IMR-90 (cell line): ENCODE results near the gene SLC6A7. TPM values are rescaled to one million over a fixed set of nuclear protein-coding genes. Genes with fewer than 3 reads are reported as not detected.

Source experiments
- ATAC-seq: fragments of 200-7000 bp; cut with Tn5 transposase; 2 replicates; pipeline ENCODE4 v1.9.1; 2020; ENCODE audit warnings: low read depth, mild to moderate bottlenecking, moderate library complexity
- BruUV-seq: library from RNA; stranded (reverse); fragments of 400-500 nt; replicated peaks from 2 replicates; lab custom pipeline; 2021; lab: Mats Ljungman, UMichigan
- CTCF ChIA-PET: fragments of 300-600 bp; formaldehyde crosslinking; extraction: SDS; loops from one replicate; lab custom pipeline; 2021; ENCODE audit warnings: antibody characterized with exemption; lab: Yijun Ruan, JAX
- POLR2A ChIA-PET: fragments of 300-600 bp; sonication (Branson Sonifier 250); formaldehyde crosslinking; loops from one replicate; lab custom pipeline; 2022; ENCODE audit warnings: antibody characterized with exemption; ENCODE audit not compliant: unreplicated experiment; lab: Charles Lee
- DNase-seq: peaks from one replicate; pipeline ENCODE4 v3.0.0; 2013
- H2AFZ ChIP-seq: replicated peaks from 2 replicates; pipeline ENCODE3; 2013; ENCODE audit warnings: low read length, mild to moderate bottlenecking; ENCODE audit not compliant: poor library complexity
- H2AK5ac ChIP-seq: 2 replicates; pipeline ENCODE4 v1.6.1; 2013; ENCODE audit warnings: low read depth, low read length, inconsistent platforms
- H2AK9ac ChIP-seq: replicated peaks from 2 replicates; pipeline ENCODE3; 2013; ENCODE audit warnings: mild to moderate bottlenecking, low read depth, low read length, moderate library complexity; ENCODE audit not compliant: poor library complexity
- H2BK120ac ChIP-seq: 2 replicates; pipeline ENCODE4 v1.6.1; 2013; ENCODE audit warnings: low read depth, low read length, inconsistent platforms
- H2BK15ac ChIP-seq: 3 replicates; pipeline ENCODE4 v1.6.1; 2013; ENCODE audit warnings: low read depth, low read length, inconsistent platforms
- H2BK20ac ChIP-seq: 2 replicates; pipeline ENCODE4 v1.6.1; 2013; ENCODE audit warnings: low read depth, mild to moderate bottlenecking, inconsistent platforms, low read length, moderate library complexity
- H2BK5ac ChIP-seq: 2 replicates; pipeline ENCODE4 v1.6.1; 2013; ENCODE audit warnings: mild to moderate bottlenecking, low read depth, low read length, inconsistent platforms; ENCODE audit not compliant: poor library complexity, severe bottlenecking
- H3K14ac ChIP-seq: replicated peaks from 2 replicates; pipeline ENCODE4 v1.6.1; 2013; ENCODE audit warnings: low read depth, low read length, inconsistent platforms
- H3K18ac ChIP-seq: 2 replicates; pipeline ENCODE4 v1.6.1; 2013; ENCODE audit warnings: low read depth, low read length, control low read depth
- H3K23ac ChIP-seq: 2 replicates; pipeline ENCODE4 v1.6.1; 2013; ENCODE audit warnings: low read depth, low read length, inconsistent platforms
- H3K27ac ChIP-seq: 2 replicates; pipeline ENCODE4 v1.5.1; 2013; ENCODE audit warnings: mild to moderate bottlenecking, control low read depth, low read length; ENCODE audit not compliant: insufficient read depth
- H3K27me3 ChIP-seq: 2 replicates; pipeline ENCODE4 v1.6.1; 2013; ENCODE audit warnings: low read length; ENCODE audit not compliant: control insufficient read depth, insufficient read depth
- H3K36me3 ChIP-seq: 2 replicates; pipeline ENCODE4 v1.6.1; 2013; ENCODE audit warnings: low read length, mixed read lengths; ENCODE audit not compliant: control insufficient read depth, insufficient read depth
- H3K4ac ChIP-seq: 2 replicates; pipeline ENCODE4 v1.6.1; 2013; ENCODE audit warnings: low read depth, low read length, inconsistent platforms
- H3K4me1 ChIP-seq: 2 replicates; pipeline ENCODE4 v1.6.1; 2013; ENCODE audit warnings: low read length, mixed read lengths; ENCODE audit not compliant: control insufficient read depth, insufficient read depth
- H3K4me2 ChIP-seq: 2 replicates; pipeline ENCODE4 v1.6.1; 2013; ENCODE audit warnings: low read depth, mild to moderate bottlenecking, control low read depth, low read length, moderate library complexity
- H3K4me3 ChIP-seq: 2 replicates; pipeline ENCODE4 v1.5.1; 2013; ENCODE audit warnings: low read depth, mild to moderate bottlenecking, control low read depth, low read length, moderate library complexity; ENCODE audit not compliant: insufficient read depth
- H3K56ac ChIP-seq: 2 replicates; pipeline ENCODE4 v1.6.1; 2013; ENCODE audit warnings: low read length, inconsistent platforms; ENCODE audit not compliant: insufficient read depth; ENCODE audit errors: extremely low read depth
- H3K79me1 ChIP-seq, 2 experiments: 2 replicates each; pipeline ENCODE4 v1.6.1; 2013; ENCODE audit warnings: low read length in 2 of 2, inconsistent platforms in 1 of 2, low read depth in 1 of 2
- H3K9ac ChIP-seq: 2 replicates; pipeline ENCODE4 v1.6.1; 2013; ENCODE audit warnings: low read depth, low read length, control low read depth
- H3K9me1 ChIP-seq: 2 replicates; pipeline ENCODE4 v1.6.1; 2013; ENCODE audit warnings: low read length, inconsistent platforms; ENCODE audit not compliant: insufficient read depth
- H3K9me3 ChIP-seq: 2 replicates; pipeline ENCODE4 v1.6.1; 2013; ENCODE audit warnings: low read length; ENCODE audit not compliant: control insufficient read depth, insufficient read depth
- H4K20me1 ChIP-seq: 2 replicates; pipeline ENCODE4 v1.6.1; 2013; ENCODE audit warnings: low read length, inconsistent platforms; ENCODE audit not compliant: insufficient read depth
- H4K5ac ChIP-seq: 2 replicates; pipeline ENCODE4 v1.6.1; 2013; ENCODE audit warnings: mild to moderate bottlenecking, low read depth, low read length, control low read depth
- H4K8ac ChIP-seq, 2 experiments: 2 replicates each; pipeline ENCODE4 v1.6.1; 2013; ENCODE audit warnings: low read depth in 2 of 2, low read length in 2 of 2, control low read depth in 1 of 2, inconsistent platforms in 1 of 2
- H4K91ac ChIP-seq: 2 replicates; pipeline ENCODE4 v1.6.1; 2013; ENCODE audit warnings: low read depth, low read length, inconsistent platforms; ENCODE audit not compliant: insufficient read depth
- BHLHE40 ChIP-seq: fragments of 150-350 bp; IDR thresholded peaks from 2 replicates; pipeline ENCODE4 v1.6.1; 2016; ENCODE audit warnings: mild to moderate bottlenecking, low read depth, low read length
- CEBPB ChIP-seq: IDR thresholded peaks from 2 replicates; pipeline ENCODE4 v1.6.1; 2012; ENCODE audit warnings: low read depth, low read length, improper control_type of control experiment
- CHD1 ChIP-seq: IDR thresholded peaks from 2 replicates; pipeline ENCODE4 v1.6.1; 2012; ENCODE audit warnings: low read depth, low read length, improper control_type of control experiment
- FOS ChIP-seq: fragments of 150-350 bp; IDR thresholded peaks from 2 replicates; pipeline ENCODE4 v1.6.1; 2016; ENCODE audit warnings: low read depth, low read length
- MAFK ChIP-seq: IDR thresholded peaks from 2 replicates; pipeline ENCODE4 v1.6.1; 2012; ENCODE audit warnings: low read depth, low read length, improper control_type of control experiment
- MAZ ChIP-seq: IDR thresholded peaks from 2 replicates; pipeline ENCODE4 v1.6.1; 2012; ENCODE audit warnings: low read depth, mild to moderate bottlenecking, low read length, improper control_type of control experiment, moderate library complexity, borderline replicate concordance
- MXI1 ChIP-seq: IDR thresholded peaks from 2 replicates; pipeline ENCODE4 v1.6.1; 2012; ENCODE audit warnings: low read depth, mild to moderate bottlenecking, low read length, moderate library complexity, borderline replicate concordance
- NFE2L2 ChIP-seq: fragments of 150-350 bp; IDR thresholded peaks from 2 replicates; pipeline ENCODE4 v1.6.1; 2016; ENCODE audit warnings: low read depth, mild to moderate bottlenecking, low read length
- RCOR1 ChIP-seq: IDR thresholded peaks from 2 replicates; pipeline ENCODE4 v1.6.1; 2012; ENCODE audit warnings: mild to moderate bottlenecking, low read length, improper control_type of control experiment; ENCODE audit not compliant: insufficient replicate concordance
- RFX5 ChIP-seq: IDR thresholded peaks from 2 replicates; pipeline ENCODE4 v1.8.0; 2012; ENCODE audit warnings: low read depth, mild to moderate bottlenecking, low read length, moderate library complexity
- SMC3 ChIP-seq: fragments of 150-350 bp; IDR thresholded peaks from 2 replicates; pipeline ENCODE4 v1.6.1; 2016; ENCODE audit warnings: low read depth, mild to moderate bottlenecking, antibody characterized with exemption, low read length, moderate library complexity
- USF2 ChIP-seq: fragments of 150-350 bp; IDR thresholded peaks from 2 replicates; pipeline ENCODE4 v1.6.1; 2017; ENCODE audit warnings: mild to moderate bottlenecking, antibody characterized with exemption, low read length, low read depth
- WGBS, 2 experiments: methylation state at CpG; one replicate each; pipeline versions ENCODE4 v1.1.5 to v1.1.7; 2013; ENCODE audit warnings: missing lambda C conversion rate in 2 of 2; ENCODE audit not compliant: insufficient read length in 1 of 2; ENCODE audit errors: extremely low coverage in 2 of 2; 5-methylcytosine and 5-hydroxymethylcytosine counted together
- dilution Hi-C: fragments of 300-500 bp; cut with HindIII; formaldehyde crosslinking; loops from one replicate; pipeline ENCODE4 v1.14.3; 2018; ENCODE audit warnings: low sequenced_read_pairs; ENCODE audit not compliant: unreplicated experiment
- in situ Hi-C: fragments of 300-500 bp; cut with MboI; formaldehyde crosslinking; loops from 3 replicates; pipeline ENCODE4 v1.14.3; 2019; ENCODE audit warnings: low sequenced_read_pairs, inconsistent platforms, mixed read lengths
- intact Hi-C: fragments of 100-400 bp; cut with micrococcal nuclease; formaldehyde crosslinking; loops from 2 replicates; pipeline ENCODE4 v1.10.0; 2022
- polyA plus RNA-seq, 3 experiments: library from polyadenylated mRNA; depleted of rRNA; stranded (reverse); fragments of >200 nt; gene quantifications; 2 replicates each; pipeline ENCODE4 v1.2.3, GENCODE V29; 2012; ENCODE audit warnings: low replicate concordance in 1 of 3
- total RNA-seq: library from RNA; depleted of rRNA; stranded (reverse); fragments of >200 nt; gene quantifications from 2 replicates; pipeline ENCODE4 v1.2.3, GENCODE V29; 2012; rRNA removed

Gene SLC6A7
- total and polyA plus RNA-seq, 2 of the 4 experiments (the other 2 are of a cell fraction) = under 0.01 TPM; not detected in 1

- H2BK20ac ChIP-seq = no peak overlapping the region
- no peak overlapping the region for H2BK120ac ChIP-seq
- BruUV-seq = no TSS peak
- no peak for ATAC-seq
- in situ Hi-C loops (no loop called here), intact Hi-C loops (no loop called here), dilution Hi-C loops (no loop called here)
- H3K14ac ChIP-seq = no peak overlapping the region
- H3K27ac ChIP-seq = no peak overlapping the region
- H4K8ac ChIP-seq = no peak overlapping the region
- H3K4me3 ChIP-seq = no peak overlapping the region
- H2BK5ac ChIP-seq = no peak overlapping the region
- H2BK15ac ChIP-seq = no peak overlapping the region
- no peak overlapping the region for H4K5ac ChIP-seq
- no peaks in the 10 kb centered on the region for H4K20me1 ChIP-seq
- no peak overlapping the region for H3K18ac ChIP-seq
- no peak for TF ChIP-seq CHD1
- no peak for TF ChIP-seq NFE2L2
- TF ChIP-seq BHLHE40 = no peak
- TF ChIP-seq CEBPB = no peak
- no peak for TF ChIP-seq RFX5
- no peak for TF ChIP-seq SMC3
- no peak for TF ChIP-seq RCOR1
- no peak for TF ChIP-seq MAZ
- TF ChIP-seq USF2 = no peak
- no peak for TF ChIP-seq FOS
- no peak for TF ChIP-seq MXI1
- TF ChIP-seq MAFK = no peak
- no peak overlapping the region for H2AK5ac ChIP-seq
- H3K36me3 ChIP-seq = no peaks in the 10 kb centered on the region
- DNase-seq = peak; percentile 36
- peaks cover 12% of the 10 kb centered on the region for H3K9me1 ChIP-seq
- no peak overlapping the region for H3K9ac ChIP-seq
- no peak overlapping the region for H3K4me2 ChIP-seq
- H3K79me1 ChIP-seq = peaks cover 0 to 2% of the 10 kb centered on the region in 2 experiments; a peak in 1 of 4 replicates
- no peak overlapping the region for H3K56ac ChIP-seq
- no peak overlapping the region for H3K4ac ChIP-seq
- peak overlapping the region; percentile 56 for H2AFZ ChIP-seq
- WGBS, 2 experiments = 71% methylated on average over 1 of the region's 6 CpGs; no CpG with 5 or more reads in 1 of the 2 experiments
- CTCF ChIA-PET = no interaction called here
- H3K4me1 ChIP-seq = peaks cover 9% of the 10 kb centered on the region
- POLR2A ChIA-PET = no interaction called here
- H3K27me3 ChIP-seq = no peaks in the 10 kb centered on the region
- H3K9me3 ChIP-seq = no peaks in the 10 kb centered on the region
- H3K23ac ChIP-seq = no peak overlapping the region
- H2AK9ac ChIP-seq = no peak overlapping the region
- H4K91ac ChIP-seq = peak overlapping the region; percentile 12; the same call in 1 of the 2 replicates
Measured at GRCh38 chr5:150258130-150258529, 68.3 kb downstream of the SLC6A7 start.

Other genes with a start within 250 kb of the SLC6A7 start
- gene PDE6A, start 245.3 kb upstream of the SLC6A7 start, total RNA-seq = not detected in 2 replicates
- gene PDE6A, start 245.3 kb upstream of the SLC6A7 start, polyA plus RNA-seq (2012; rRNA removed) = not detected in 2 replicates
- 9.9 and 12.8 TPM in 2 replicates for gene SLC26A2, start 229.3 kb upstream of the SLC6A7 start, total RNA-seq
- 1.5 and 2.2 TPM in 2 replicates for gene SLC26A2, start 229.3 kb upstream of the SLC6A7 start, polyA plus RNA-seq (2012; rRNA removed)
- gene TIGD6, start 189.4 kb upstream of the SLC6A7 start, total RNA-seq = 6.1 and 6.6 TPM in 2 replicates
- gene TIGD6, start 189.4 kb upstream of the SLC6A7 start, polyA plus RNA-seq (2012; rRNA removed) = 4.4 and 5.8 TPM in 2 replicates
- 27.6 and 29.2 TPM in 2 replicates for gene HMGXB3, start 189.3 kb upstream of the SLC6A7 start, total RNA-seq
- 27.6 and 30.6 TPM in 2 replicates for gene HMGXB3, start 189.3 kb upstream of the SLC6A7 start, polyA plus RNA-seq (2012; rRNA removed)
- gene CSF1R, start 103.5 kb upstream of the SLC6A7 start, total RNA-seq = under 0.01 and 0.36 TPM in 2 replicates
- 0.07 and 0.14 TPM in 2 replicates for gene CSF1R, start 103.5 kb upstream of the SLC6A7 start, polyA plus RNA-seq (2012; rRNA removed)
- gene PDGFRB, start 34.2 kb upstream of the SLC6A7 start, total RNA-seq = 81.9 and 108 TPM in 2 replicates
- gene PDGFRB, start 34.2 kb upstream of the SLC6A7 start, polyA plus RNA-seq (2012; rRNA removed) = 122 and 124 TPM in 2 replicates
- 0.18 TPM in 1 of 2 replicates, not detected in the other for gene CDX1, start 23.3 kb upstream of the SLC6A7 start, total RNA-seq
- 0.22 and 0.24 TPM in 2 replicates for gene CDX1, start 23.3 kb upstream of the SLC6A7 start, polyA plus RNA-seq (2012; rRNA removed)
- under 0.01 and 0.18 TPM in 2 replicates for gene CAMK2A, start 99.7 kb downstream of the SLC6A7 start, total RNA-seq
- 0.17 and 0.19 TPM in 2 replicates for gene CAMK2A, start 99.7 kb downstream of the SLC6A7 start, polyA plus RNA-seq (2012; rRNA removed)
- gene ARSI, start 112.8 kb downstream of the SLC6A7 start, total RNA-seq = 15.0 and 15.2 TPM in 2 replicates
- gene ARSI, start 112.8 kb downstream of the SLC6A7 start, polyA plus RNA-seq (2012; rRNA removed) = 14.8 and 15.5 TPM in 2 replicates
- gene TCOF1, start 167.6 kb downstream of the SLC6A7 start, total RNA-seq = 18.3 and 19.7 TPM in 2 replicates
- 18.2 and 18.8 TPM in 2 replicates for gene TCOF1, start 167.6 kb downstream of the SLC6A7 start, polyA plus RNA-seq (2012; rRNA removed)
- 0.18 and 0.28 TPM in 2 replicates for gene CD74, start 222.8 kb downstream of the SLC6A7 start, total RNA-seq
- 1.1 and 1.5 TPM in 2 replicates for gene CD74, start 222.8 kb downstream of the SLC6A7 start, polyA plus RNA-seq (2012; rRNA removed)